Fibroblast of skin of back (primary cell): Measurements from ENCODE around the gene FPGS.
"Not testable (repeated sequence)": the region's sequence is repeated elsewhere in the genome, so short reads cannot be mapped to it uniquely, and the experiment has no call there.

Experiments used
- DNase-seq: peaks from one replicate; pipeline ENCODE4 v3.0.0-alpha.2; 2013

The FPGS gene

GRCh38 chr9:127770905-127771569, 31.6 kb upstream of the FPGS start:
- DNase-seq: peak; percentile 97

GRCh38 chr9:127771570-127772189, 31.0 kb upstream of the FPGS start:
- no peak for DNase-seq

GRCh38 chr9:127772603-127773002, 30.1 kb upstream of the FPGS start:
- no peak for DNase-seq

DNA sequence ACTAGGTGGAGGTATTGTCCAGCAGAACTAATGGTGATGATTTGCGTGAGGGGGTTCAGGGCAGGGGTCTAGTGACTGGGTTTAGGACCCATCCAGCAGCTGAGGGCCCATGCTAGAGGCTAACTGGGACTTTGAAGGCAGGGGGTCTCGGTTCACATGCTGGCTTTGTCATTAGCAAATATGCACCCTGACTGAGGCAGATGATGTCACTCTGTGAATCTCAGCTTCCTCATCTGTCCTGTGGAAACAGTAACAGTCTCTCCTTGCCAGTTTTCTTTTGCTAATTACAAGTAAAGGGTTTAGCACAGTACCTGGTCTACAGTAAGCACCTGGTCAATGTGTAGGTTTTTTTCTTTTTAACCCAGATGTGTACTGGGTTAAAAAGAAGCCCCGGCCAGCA, 29.4 kb upstream of the FPGS start:
- DNase-seq: no peak

DNA sequence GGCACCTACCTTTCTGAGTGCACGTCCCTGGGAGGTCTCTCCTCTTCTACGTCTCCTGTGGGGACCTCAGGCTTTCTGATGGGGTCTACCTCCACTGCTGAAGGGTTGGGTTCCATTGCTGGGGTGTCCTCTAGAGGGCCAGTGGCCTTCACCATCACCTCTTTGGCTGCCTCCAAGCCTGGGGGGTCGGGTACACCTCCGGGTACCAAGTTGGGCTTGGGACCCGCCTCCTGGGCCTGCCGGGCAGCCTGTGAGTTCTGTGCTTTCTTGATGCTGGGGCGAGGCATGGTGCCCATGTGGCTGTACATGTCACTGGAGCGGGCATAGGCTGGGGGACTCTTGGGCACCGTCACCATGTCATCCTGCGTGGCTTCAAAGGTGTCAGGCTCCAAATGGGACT, 28.7 kb upstream of the FPGS start:
- no peak for DNase-seq

DNA sequence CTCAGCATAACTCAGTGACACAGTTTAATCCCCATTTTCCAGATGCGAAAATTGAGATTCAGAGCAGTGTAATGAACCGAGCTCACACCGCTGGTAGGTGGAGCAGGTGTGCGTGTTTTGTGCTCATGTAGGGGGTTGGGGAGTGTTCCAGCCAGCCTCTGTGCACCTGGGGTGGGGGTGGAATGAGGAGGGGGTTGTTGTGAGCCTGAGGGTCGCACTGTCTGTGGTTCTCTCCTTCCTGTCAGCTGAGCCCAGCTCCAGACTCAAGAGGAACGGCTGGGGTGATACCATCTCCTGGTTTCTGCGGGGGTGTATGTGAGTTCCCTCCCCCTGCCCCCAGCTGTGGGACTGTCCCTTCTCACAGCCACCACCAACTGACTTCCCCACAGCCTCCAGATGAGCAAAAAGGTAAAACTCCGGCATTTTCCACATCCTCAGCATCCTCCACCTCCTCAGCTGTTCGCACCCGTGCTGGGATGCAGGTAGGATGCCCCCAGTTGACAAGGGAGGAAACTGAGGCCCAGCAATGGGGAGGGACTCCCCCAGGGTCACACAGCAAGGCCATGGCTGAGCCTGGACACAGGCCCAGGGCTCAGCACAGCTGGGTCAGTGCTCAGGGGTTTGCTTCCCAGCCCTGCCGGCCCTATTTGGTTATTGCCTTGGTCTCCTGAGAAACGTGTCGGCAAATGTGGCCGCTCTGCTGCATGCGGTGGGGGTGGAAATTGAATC, 26.3 kb upstream of the FPGS start:
- DNase-seq: no peak

DNA sequence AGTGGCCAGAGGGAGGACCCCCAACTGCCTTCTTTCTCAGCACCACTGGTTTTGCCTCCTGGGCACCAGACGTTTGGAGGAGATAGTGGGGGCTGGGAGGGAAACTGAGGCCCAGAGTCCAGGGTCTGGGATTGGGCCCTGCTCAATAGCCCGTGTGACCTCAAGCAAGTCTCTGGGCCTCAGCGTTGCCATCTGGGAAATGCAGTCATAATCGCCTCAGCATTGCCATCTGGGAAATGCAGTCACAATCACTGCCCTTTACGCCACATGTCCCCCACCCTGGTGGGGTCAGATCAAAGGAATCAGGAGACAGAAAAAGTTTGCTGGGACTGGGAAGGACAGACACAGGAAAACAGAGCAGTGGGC, 25.8 kb upstream of the FPGS start:
- no peak for DNase-seq

DNA sequence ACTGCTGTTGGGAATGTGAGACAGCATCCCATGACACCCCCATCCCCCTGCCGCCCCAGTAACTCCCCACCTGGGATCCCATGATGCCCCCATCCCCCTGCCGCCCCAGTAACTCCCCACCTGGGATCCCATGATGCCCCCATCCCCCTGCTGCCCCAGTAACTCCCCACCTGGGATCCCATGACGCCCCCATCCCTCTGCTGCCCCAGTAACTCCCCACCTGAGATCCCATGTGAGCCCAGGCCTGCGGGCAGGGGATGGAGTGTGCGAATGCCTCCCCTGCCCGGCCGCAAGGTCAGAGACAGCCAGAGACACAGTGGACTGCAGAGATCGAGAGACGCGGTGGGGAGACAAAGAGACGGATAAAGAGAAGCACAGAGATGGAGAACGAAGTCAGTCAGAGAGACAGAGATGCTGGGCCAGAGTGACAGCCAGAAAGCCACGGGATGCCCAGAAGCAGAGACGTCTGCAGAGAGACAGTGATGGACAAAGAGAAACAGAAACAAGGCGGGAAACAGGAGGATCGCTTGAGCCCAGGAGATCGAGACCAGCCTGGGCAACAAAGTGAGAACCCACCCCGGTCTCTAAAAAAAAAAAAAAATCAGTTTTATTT, 25.2 kb upstream of the FPGS start:
- no peak for DNase-seq

- no peak for DNase-seq
Observed at GRCh38 chr9:127778280-127779135, 24.2 kb upstream of the FPGS start, which contains the start of gene SH2D3C. TSS of gene SH2D3C (minus strand) at chr9:127778666. CDS start at chr9:127778627, 39 bp downstream.

DNA sequence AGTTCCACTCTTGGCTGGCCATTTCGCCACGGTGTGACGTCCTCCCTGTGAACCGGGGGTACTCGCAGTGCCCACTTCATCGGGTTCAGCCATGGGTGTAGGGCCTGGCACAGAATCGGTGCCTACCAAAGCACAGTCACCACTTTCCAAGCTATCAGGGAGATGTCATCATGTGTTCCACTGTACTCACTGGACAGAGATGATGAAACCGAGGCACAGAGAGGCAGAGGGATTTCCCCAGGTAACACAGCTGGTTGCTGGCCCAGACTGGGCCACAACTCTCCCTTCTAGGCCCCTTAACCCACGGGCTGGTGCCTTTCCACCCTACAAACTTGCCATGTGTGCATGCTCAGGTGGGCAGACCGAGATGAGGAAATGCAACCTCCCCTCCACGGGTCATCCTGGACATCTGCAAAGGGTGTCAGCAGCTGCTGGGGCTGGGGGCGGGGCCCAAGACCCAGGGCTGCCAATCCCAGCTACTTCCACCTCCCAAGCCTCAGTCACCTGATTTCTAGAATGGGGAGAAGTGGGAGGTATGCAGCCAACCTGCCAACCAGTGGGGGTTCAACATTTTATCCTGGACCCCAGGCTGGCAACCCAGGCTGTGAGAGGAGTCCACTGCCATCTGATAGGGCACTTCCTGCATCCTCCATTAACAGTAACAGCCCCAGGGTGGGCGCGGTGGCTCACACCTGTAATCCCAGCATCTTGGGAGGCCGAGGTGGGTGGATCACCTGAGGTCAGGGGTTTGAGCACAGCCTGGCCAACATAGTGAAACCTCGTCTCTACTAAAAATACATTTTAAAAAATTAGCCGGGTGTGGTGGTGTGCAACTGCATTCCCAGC, 23.3 kb upstream of the FPGS start:
- no peak for DNase-seq

DNA sequence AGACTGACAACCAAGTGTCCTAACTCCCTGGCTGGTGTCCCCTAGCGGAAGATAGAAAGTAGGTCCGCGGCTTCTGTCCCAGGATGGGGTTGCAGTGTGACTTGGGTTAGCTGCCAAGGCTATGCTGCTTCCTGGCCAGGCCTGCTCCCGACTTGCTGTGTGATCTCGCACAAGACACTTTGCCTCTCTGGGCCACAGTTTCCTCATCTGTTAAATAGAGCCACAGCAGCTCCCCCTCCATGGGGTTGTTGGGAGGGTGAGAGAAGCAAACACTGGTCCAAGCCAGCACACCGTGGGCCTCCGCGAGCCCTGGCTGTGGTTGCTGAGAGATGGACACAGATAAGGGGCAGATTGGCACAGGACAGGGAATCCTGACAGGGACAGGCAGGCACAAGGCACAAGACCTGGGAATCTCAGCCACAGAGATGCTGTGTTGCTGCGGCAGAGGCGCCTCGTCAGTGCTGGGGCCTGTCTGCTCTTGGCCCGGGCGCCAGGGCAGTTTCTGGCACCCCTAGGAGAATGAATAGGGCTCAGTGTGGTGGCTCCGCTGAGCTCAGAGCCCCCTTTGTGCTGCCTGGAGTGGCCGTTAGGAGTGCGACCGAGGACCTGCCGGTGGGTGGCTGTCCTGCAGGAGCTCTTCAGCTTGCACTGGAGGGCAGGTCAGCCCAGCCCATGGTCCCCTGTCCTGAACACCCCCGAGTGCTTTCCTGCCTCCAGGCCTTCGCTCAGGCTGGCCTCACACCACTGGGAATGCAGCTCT, 22.4 kb upstream of the FPGS start:
- no peak for DNase-seq

DNA sequence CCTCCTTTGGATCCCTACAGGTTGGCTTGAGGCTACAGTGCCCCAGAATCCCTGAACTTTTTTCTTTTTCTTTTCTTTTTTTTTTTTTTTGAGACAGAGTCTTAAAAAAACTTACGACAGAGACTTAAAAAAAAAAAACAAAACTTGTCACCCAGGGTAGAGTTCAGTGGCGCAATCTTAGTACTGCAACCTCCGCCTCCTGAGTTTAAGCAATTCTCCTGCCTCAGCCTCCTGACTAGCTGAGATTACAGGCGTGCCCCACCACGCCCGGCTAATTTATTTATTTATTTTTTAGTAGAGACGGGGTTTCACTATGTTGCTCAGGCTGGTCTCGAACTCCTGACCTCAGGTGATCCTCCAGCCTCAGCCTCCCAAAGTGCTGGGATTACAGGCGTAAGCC, 21.8 kb upstream of the FPGS start:
- not testable (repeated sequence) for DNase-seq

- DNase-seq: no peak
Observed at GRCh38 chr9:127781806-127782205, 20.9 kb upstream of the FPGS start.

DNA sequence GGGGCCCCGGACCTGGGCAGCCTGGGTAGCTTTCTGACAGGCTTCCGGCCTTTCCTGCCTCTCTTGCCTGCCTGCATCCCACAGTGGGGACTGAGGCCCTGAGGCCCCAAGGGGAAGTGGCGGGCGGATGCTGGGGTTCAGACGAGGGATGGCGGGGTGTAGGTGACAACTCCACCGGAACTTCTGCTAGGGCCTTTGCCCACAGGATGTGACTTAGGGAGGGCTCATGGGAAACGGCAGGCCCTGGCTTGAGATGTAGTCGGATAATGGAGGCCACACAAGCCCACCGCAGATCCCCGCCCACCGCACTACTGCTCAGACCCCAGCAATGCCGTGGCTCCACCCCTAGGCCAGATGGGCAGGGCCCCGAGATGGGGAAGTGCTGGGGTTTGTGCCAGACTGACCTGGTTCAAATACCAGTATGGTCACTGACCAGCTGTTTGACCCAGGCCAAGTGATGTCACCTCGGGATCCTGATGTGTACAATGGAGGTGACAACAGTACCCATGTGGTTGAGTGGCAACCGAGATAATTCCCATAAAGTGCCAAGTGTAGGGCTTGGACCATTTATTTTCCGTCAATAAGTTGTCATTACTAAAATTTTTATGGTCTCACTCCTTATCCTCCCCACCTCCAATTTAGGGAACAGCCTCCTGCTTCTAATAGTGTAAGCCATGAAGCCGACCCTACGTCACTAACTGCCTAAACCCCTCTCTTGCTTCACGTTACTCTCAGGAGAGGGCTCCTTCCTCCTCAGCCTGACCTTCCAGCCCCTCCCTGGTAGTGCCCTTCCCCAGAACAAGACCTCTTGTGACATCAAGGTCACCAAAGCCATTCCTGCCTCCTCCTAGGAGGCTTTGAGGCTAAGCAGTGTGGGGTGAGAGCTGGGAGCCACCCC, 19.3 kb upstream of the FPGS start:
- no peak for DNase-seq

GRCh38 chr9:127785023-127785932, 17.4 kb upstream of the FPGS start:
- peak; percentile 76 for DNase-seq

GRCh38 chr9:127785933-127786772, 16.5 kb upstream of the FPGS start, which contains the start of gene CDK9:
TSS of gene CDK9 (plus strand) at chr9:127786034. CDS start at chr9:127786149, 115 bp downstream.
- peak; percentile 89 for DNase-seq

DNA sequence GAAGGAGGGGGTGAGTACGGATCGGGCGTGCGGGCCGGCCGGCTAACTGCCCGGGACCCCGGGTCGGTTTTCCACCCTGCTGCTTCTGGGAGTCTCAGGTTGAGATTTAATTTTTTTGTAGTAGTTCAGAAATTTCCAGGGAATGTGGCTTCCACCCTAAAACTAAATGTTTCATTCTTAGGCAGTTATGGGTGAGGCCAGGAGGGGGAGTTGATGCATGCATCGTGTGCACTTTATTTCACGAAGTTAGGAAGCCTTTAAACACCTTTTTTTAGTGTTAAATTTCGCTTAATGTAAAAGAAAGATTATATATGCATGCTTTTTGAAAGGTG, 15.9 kb upstream of the FPGS start:
- DNase-seq: no peak
